B cell (primary cell): ENCODE results near the gene ZNHIT1. TPM values are rescaled to one million over a fixed set of nuclear protein-coding genes. Genes with fewer than 3 reads are reported as not detected.

Experiments
- ATAC-seq: fragments of 200-7000 bp; cut with Tn5 transposase; one replicate; pipeline ENCODE4 v1.10.0; 2021; ENCODE audit warnings: low read depth, mild to moderate bottlenecking, moderate number of reproducible peaks, moderate library complexity
- CTCF ChIA-PET: fragments of 350-600 bp; sonication (Branson Sonifier 250); formaldehyde crosslinking; loops from one replicate; lab custom pipeline; 2021; ENCODE audit warnings: antibody characterized with exemption, inconsistent platforms; lab: Charles Lee
- POLR2A ChIA-PET: fragments of 350-600 bp; sonication (Branson Sonifier 250); formaldehyde crosslinking; loops from one replicate; lab custom pipeline; 2021; ENCODE audit warnings: antibody characterized with exemption; lab: Charles Lee
- DNase-seq: peaks from one replicate; pipeline ENCODE4 v3.0.0; 2013
- H2AFZ ChIP-seq: 2 replicates; pipeline ENCODE4 v1.6.1; 2012; ENCODE audit warnings: mild to moderate bottlenecking, low read depth, low read length; ENCODE audit not compliant: insufficient read depth, poor library complexity, severe bottlenecking
- H3K27ac ChIP-seq, 2 donors: 1 replicate in 1 of 2; 2 replicates in 1 of 2; pipeline ENCODE4 v1.5.1; 2012 to 2013; ENCODE audit warnings: low read length in 2 of 2, mild to moderate bottlenecking in 2 of 2, moderate library complexity in 1 of 2
- H3K27me3 ChIP-seq, 4 experiments: fragments of 200-600 bp in 1 of 4; sonication (generic) in 1 of 4; replicated peaks in 1 of 4; 1 replicate in 2 of 4; 2 replicates in 2 of 4; pipeline versions ENCODE4 v1.6.1 to v1.7.0; 2013 to 2016; ENCODE audit warnings: low read length in 3 of 4, mild to moderate bottlenecking in 2 of 4, mixed read lengths in 1 of 4, moderate library complexity in 1 of 4; ENCODE audit not compliant: insufficient read depth in 4 of 4, control insufficient read depth in 3 of 4; ENCODE audit errors: control extremely low read depth in 1 of 4
- H3K36me3 ChIP-seq, 2 experiments: replicated peaks in 1 of 2; 1 replicate in 1 of 2; 2 replicates in 1 of 2; pipeline versions ENCODE4 v1.6.1 to v1.7.1; 2013; ENCODE audit warnings: low read length in 1 of 2; ENCODE audit not compliant: insufficient read depth in 2 of 2, control insufficient read depth in 1 of 2; ENCODE audit errors: control extremely low read depth in 1 of 2, extremely low read depth in 1 of 2
- H3K4me1 ChIP-seq, 2 donors: fragments of 200-600 bp in 1 of 2; sonication (generic) in 1 of 2; 1 replicate in 1 of 2; 2 replicates in 1 of 2; pipeline versions ENCODE4 v1.5.1 to v1.6.1; 2013 to 2017; ENCODE audit warnings: low read length in 2 of 2; ENCODE audit not compliant: control insufficient read depth in 2 of 2, insufficient read depth in 2 of 2
- H3K4me2 ChIP-seq: replicated peaks from 2 replicates; pipeline ENCODE3; 2012; ENCODE audit warnings: mild to moderate bottlenecking, low read depth, low read length; ENCODE audit not compliant: poor library complexity, severe bottlenecking
- H3K4me3 ChIP-seq, 5 experiments: fragments of 200-600 bp in 1 of 5; sonication (generic) in 1 of 5; 1 replicate in 3 of 5; 2 replicates in 2 of 5; pipeline versions ENCODE4 v1.5.1 to v1.7.0; 2011 to 2016; ENCODE audit warnings: low read length in 4 of 5, mild to moderate bottlenecking in 4 of 5, low read depth in 2 of 5, control low read depth in 1 of 5, moderate library complexity in 1 of 5; ENCODE audit not compliant: insufficient read depth in 1 of 5; ENCODE audit errors: control extremely low read depth in 1 of 5, extremely low read depth in 1 of 5
- H3K79me2 ChIP-seq: fragments of 200-600 bp; sonication (generic); one replicate; pipeline ENCODE4 v1.6.0; 2016; ENCODE audit warnings: low read length; ENCODE audit not compliant: control insufficient read depth, insufficient read depth
- H3K9ac ChIP-seq: fragments of 200-600 bp; sonication (generic); 2 replicates; pipeline ENCODE4 v1.6.1; 2017; ENCODE audit warnings: mild to moderate bottlenecking, low read length, moderate library complexity
- H3K9me3 ChIP-seq, 3 donors: one replicate each; pipeline versions ENCODE4 v1.6.1 to v1.7.1; 2013; ENCODE audit warnings: low read length in 2 of 3; ENCODE audit not compliant: control insufficient read depth in 2 of 3, insufficient read depth in 1 of 3; ENCODE audit errors: control extremely low read depth in 1 of 3
- H4K20me1 ChIP-seq: 2 replicates; pipeline ENCODE4 v1.6.0; 2012; ENCODE audit warnings: mild to moderate bottlenecking, low read length; ENCODE audit not compliant: insufficient read depth, control insufficient read depth, poor library complexity, severe bottlenecking
- H3K27ac Mint-ChIP-seq: one replicate; pipeline ENCODE4 v1.8.0; 2021; ENCODE audit warnings: mixed read lengths
- H3K27me3 Mint-ChIP-seq: one replicate; pipeline ENCODE4 v1.8.0; 2021; ENCODE audit warnings: mixed read lengths
- H3K4me1 Mint-ChIP-seq: one replicate; pipeline ENCODE4 v1.8.0; 2021; ENCODE audit warnings: mixed read lengths
- H3K4me3 Mint-ChIP-seq: one replicate; pipeline ENCODE4 v1.8.0; 2021; ENCODE audit warnings: mixed read lengths
- H3K9me3 Mint-ChIP-seq: one replicate; pipeline ENCODE4 v1.8.0; 2022; ENCODE audit warnings: mixed read lengths; ENCODE audit not compliant: insufficient read depth
- EZH2 ChIP-seq: IDR thresholded peaks from 2 replicates; pipeline ENCODE4 v1.6.1; 2012; ENCODE audit warnings: borderline replicate concordance, low read depth, mild to moderate bottlenecking, moderate library complexity, low read length; ENCODE audit not compliant: insufficient read depth, poor library complexity, severe bottlenecking
- WGBS: methylation state at CpG from one replicate; pipeline ENCODE4 v1.1.5; 2013; ENCODE audit warnings: missing lambda C conversion rate; ENCODE audit not compliant: insufficient coverage; 5-methylcytosine and 5-hydroxymethylcytosine counted together
- intact Hi-C: fragments of 100-400 bp; cut with micrococcal nuclease; formaldehyde crosslinking; loops from one replicate; pipeline ENCODE4 v1.10.0; 2022
- polyA plus RNA-seq: library from polyadenylated mRNA; depleted of rRNA; stranded (reverse); fragments of >200 nt; gene quantifications from 2 replicates; pipeline ENCODE4 v1.2.3, GENCODE V29; 2012
- total RNA-seq, 2 donors: library from RNA; stranded (reverse); fragments of 120-200 nt in 1 of 2; gene quantifications; 1 replicate in 1 of 2; 2 replicates in 1 of 2; pipeline versions ENCODE4 v1.2.3 to v1.2.4, GENCODE V29; 2013 to 2022
- TF ChIP-seq, protein P1 (sequence below): fragments of 200-600 bp; IDR thresholded peaks from one replicate; pipeline ENCODE4 v1.8.0; 2022; ENCODE audit warnings: antibody characterized with exemption, mild to moderate bottlenecking

ZNHIT1 gene
- total and polyA plus RNA-seq, 2 donors (not counting 1 experiment from before 2014, with no cell fraction given) = 28.5 to 37.3 TPM

DNA sequence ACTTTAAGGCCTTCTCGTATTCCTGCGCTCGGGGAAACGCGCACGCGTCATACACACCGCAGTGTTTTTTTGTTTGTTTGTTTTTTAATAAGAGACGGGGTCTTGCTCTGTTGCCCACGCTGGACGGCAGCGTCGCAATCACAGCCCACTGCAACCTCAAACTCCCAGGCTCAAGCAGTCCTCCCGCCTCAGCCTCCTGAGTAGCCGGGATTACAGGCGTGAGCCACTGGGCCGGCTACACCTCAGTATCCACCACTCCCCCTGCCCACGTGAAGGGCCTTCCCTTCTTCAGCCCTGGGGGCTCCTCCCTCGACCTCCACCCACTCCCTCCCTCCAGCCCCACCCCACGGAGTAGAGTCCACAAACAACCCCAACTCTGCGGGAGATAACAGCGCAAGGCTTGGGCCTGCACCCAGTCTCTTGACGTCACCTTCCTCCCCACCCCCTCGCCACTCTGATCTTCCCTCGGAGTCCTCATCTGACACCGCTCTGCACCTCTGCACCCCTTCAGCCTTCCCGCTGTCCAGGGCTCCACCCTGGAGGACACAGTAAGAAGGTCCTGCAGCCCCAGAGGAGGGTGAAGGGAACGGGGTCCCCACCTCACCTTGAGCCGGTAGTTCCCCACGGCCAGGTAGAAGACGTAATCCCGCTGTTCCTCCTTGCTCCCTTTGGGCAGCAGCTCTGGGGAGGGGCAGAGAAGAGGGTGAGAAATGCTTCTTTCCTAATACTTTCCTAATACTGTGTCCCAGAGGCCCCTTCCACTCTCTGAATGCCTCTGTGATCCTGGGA, 22.5 kb downstream of the ZNHIT1 start:
- H3K4me1 Mint-ChIP-seq = peaks cover 26% of the 10 kb centered on the region
- Histone ChIP-seq H3K79me2 (peaks cover 60% of the 10 kb centered on the region), H2AFZ (no peak overlapping the region), H3K27me3 (no peaks in the 10 kb centered on the region), H3K4me1 (peaks cover 11 to 29% of the 10 kb centered on the region in 2 donors), H3K4me2 (no peak overlapping the region), H3K36me3 (peaks cover 0 to 27% of the 10 kb centered on the region in 2 experiments), H3K9ac (no peak overlapping the region), H3K9me3 (no peaks in the 10 kb centered on the region), H4K20me1 (peaks cover 77% of the 10 kb centered on the region), H3K27ac (no peak overlapping the region), H3K4me3 (no peak overlapping the region)
- H3K4me3 Mint-ChIP-seq = no peak overlapping the region
- ChIA-PET POLR2A (no interaction called here), CTCF (no interaction called here)
- intact Hi-C loops = no loop called here
- DNase-seq (no peak), ATAC-seq (no peak)
- H3K27ac Mint-ChIP-seq = no peak overlapping the region
- no peaks in the 10 kb centered on the region for H3K27me3 Mint-ChIP-seq
- no peak for TF ChIP-seq EZH2
- TF ChIP-seq, protein P1, sequence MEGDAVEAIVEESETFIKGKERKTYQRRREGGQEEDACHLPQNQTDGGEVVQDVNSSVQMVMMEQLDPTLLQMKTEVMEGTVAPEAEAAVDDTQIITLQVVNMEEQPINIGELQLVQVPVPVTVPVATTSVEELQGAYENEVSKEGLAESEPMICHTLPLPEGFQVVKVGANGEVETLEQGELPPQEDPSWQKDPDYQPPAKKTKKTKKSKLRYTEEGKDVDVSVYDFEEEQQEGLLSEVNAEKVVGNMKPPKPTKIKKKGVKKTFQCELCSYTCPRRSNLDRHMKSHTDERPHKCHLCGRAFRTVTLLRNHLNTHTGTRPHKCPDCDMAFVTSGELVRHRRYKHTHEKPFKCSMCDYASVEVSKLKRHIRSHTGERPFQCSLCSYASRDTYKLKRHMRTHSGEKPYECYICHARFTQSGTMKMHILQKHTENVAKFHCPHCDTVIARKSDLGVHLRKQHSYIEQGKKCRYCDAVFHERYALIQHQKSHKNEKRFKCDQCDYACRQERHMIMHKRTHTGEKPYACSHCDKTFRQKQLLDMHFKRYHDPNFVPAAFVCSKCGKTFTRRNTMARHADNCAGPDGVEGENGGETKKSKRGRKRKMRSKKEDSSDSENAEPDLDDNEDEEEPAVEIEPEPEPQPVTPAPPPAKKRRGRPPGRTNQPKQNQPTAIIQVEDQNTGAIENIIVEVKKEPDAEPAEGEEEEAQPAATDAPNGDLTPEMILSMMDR = no peak
- H3K9me3 Mint-ChIP-seq = no peaks in the 10 kb centered on the region
- WGBS = 88% methylated on average over 18 of the region's 32 CpGs

DNA sequence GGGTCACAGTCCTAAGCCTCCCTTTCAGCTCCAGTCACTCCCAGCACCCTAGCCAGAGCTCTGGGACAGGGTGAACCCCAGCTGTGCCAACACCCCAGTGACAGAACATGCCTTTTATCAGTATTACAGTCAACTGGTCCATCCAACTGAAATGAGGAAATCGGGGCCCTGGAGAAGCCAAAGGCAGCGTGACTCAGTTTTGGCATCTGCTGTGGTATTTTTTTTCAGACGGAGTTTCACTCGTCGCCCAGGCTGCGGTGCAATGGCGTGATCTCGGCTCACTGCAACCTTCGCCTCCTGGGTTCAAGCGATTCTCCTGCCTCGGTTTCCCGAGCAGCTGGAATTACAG, 23.0 kb downstream of the ZNHIT1 start:
- H4K20me1 ChIP-seq = peaks cover 77% of the 10 kb centered on the region
- CTCF ChIA-PET = interaction anchor here (1.4 to 4.6 kb wide), 2 partner anchors 42 to 97 kb away, joined by 4 to 65 read pairs; no protein-coding TSS in a partner anchor
- Mint-ChIP-seq H3K9me3 (no peaks in the 10 kb centered on the region), H3K4me1 (peaks cover 30% of the 10 kb centered on the region), H3K27me3 (no peaks in the 10 kb centered on the region), H3K27ac (no peak overlapping the region), H3K4me3 (no peak overlapping the region)
- H3K9me3 ChIP-seq = no peaks in the 10 kb centered on the region
- DNase-seq (no peak), ATAC-seq (no peak)
- no peak overlapping the region for H3K4me3 ChIP-seq
- no peak overlapping the region for H2AFZ ChIP-seq
- peak overlapping the region; percentile 21 for H3K4me2 ChIP-seq
- TF ChIP-seq, protein P1 = no peak
- TF ChIP-seq EZH2 = no peak
- no peak overlapping the region for H3K9ac ChIP-seq
- H3K4me1 ChIP-seq = peaks cover 13 to 31% of the 10 kb centered on the region in 2 donors
- H3K79me2 ChIP-seq = peaks cover 66% of the 10 kb centered on the region
- H3K36me3 ChIP-seq = peaks cover 0 to 27% of the 10 kb centered on the region in 2 experiments
- 76% methylated on average over 11 of the region's 12 CpGs for WGBS
- POLR2A ChIA-PET = no interaction called here
- no peak overlapping the region for H3K27ac ChIP-seq
- no peaks in the 10 kb centered on the region for H3K27me3 ChIP-seq
- intact Hi-C loops = no loop called here
